ENCODE measurements around the gene PCSK7.

GRCh38 chr11:117160826-117161225 is 71.0 kb downstream of the PCSK7 start:
- TF ChIP-seq CREB1 (IDR thresholded peaks at IDR 0.05; ENCODE audit: low read depth), result no peak
- no peak for TF ChIP-seq NFIC (IDR thresholded peaks at IDR 0.05; ENCODE audit: low read depth, low read length)
- TF ChIP-seq CTCF (IDR thresholded peaks at IDR 0.05 in 2 of 3, conservative IDR thresholded peaks at IDR 0.05 in 1 of 3; ENCODE audit: control insufficient read depth in 2 of 3, extremely low read depth in 1 of 3, insufficient read depth in 1 of 3, low read depth in 3 of 3, low read length in 3 of 3), result no peak
- TF ChIP-seq YY1 (IDR thresholded peaks at IDR 0.05; ENCODE audit: low read depth, low read length), result no peak
- no peak for TF ChIP-seq USF2 (IDR thresholded peaks at IDR 0.05; ENCODE audit: borderline replicate concordance, low read depth, low read length)
- TF ChIP-seq JUND (IDR thresholded peaks at IDR 0.05; ENCODE audit: low read depth, low read length), result no peak; the same call in 1 of the 2 replicates
- TF ChIP-seq ETV6 (conservative IDR thresholded peaks at IDR 0.05 in 1 of 2, IDR thresholded peaks at IDR 0.05 in 1 of 2; ENCODE audit: borderline replicate concordance in 1 of 2, low read depth in 1 of 2), result no peak
- TF ChIP-seq POLR2AphosphoS5 (IDR thresholded peaks at IDR 0.05; ENCODE audit: low read length), result no peak
- TF ChIP-seq STAT1 (conservative IDR thresholded peaks at IDR 0.05), result no peak
- no peak for TF ChIP-seq MAX (IDR thresholded peaks at IDR 0.05; ENCODE audit: low read depth, low read length)
- no peak for TF ChIP-seq SMC3 (IDR thresholded peaks at IDR 0.05; ENCODE audit: borderline replicate concordance, low read length)
- no peak for TF ChIP-seq EZH2 (IDR thresholded peaks at IDR 0.05; ENCODE audit: borderline replicate concordance, control insufficient read depth, low read depth, low read length)
- TF ChIP-seq POLR2A (IDR thresholded peaks at IDR 0.05; ENCODE audit: low read depth, low read length), result no peak
- no peak for TF ChIP-seq IRF4 (IDR thresholded peaks at IDR 0.05; ENCODE audit: low read depth, low read length)

Measured in GM12878 (cell line).